ENCODE results near the gene TPRX2.

DNA sequence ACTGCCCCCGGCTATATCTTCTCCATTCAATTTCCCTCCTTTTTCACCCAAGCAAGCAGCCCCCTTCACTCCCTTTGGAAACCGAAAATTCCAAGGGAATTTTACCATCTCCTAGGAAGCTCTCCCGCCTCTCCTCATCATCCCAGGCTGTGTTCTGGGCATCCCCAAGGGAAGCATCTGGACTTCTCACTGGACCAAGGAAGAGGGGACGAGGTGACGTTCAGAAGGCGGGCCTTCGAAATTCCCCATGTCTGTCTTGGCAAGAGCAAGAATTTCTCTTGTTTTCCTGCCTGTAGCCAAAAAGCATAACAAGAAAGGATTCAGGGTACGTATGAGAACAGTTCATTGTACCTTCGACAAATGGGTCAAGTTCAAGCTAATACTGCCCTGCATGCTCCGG is 6.1 kb downstream of the TPRX2 start:
- TF ChIP-seq, protein P1, sequence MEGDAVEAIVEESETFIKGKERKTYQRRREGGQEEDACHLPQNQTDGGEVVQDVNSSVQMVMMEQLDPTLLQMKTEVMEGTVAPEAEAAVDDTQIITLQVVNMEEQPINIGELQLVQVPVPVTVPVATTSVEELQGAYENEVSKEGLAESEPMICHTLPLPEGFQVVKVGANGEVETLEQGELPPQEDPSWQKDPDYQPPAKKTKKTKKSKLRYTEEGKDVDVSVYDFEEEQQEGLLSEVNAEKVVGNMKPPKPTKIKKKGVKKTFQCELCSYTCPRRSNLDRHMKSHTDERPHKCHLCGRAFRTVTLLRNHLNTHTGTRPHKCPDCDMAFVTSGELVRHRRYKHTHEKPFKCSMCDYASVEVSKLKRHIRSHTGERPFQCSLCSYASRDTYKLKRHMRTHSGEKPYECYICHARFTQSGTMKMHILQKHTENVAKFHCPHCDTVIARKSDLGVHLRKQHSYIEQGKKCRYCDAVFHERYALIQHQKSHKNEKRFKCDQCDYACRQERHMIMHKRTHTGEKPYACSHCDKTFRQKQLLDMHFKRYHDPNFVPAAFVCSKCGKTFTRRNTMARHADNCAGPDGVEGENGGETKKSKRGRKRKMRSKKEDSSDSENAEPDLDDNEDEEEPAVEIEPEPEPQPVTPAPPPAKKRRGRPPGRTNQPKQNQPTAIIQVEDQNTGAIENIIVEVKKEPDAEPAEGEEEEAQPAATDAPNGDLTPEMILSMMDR (conservative IDR thresholded peaks at IDR 0.05; ENCODE audit: low read depth, low read length), result no peak
- no peak for TF ChIP-seq EZH2 (IDR thresholded peaks at IDR 0.05; ENCODE audit: borderline replicate concordance, low read depth, low read length, poor library complexity, severe bottlenecking)
